Measurements from ENCODE around the gene ITGB7.
"Not testable (repeated sequence)": the region's sequence is repeated elsewhere in the genome, so short reads cannot be mapped to it uniquely, and the experiment has no call there.

The ITGB7 gene

DNA sequence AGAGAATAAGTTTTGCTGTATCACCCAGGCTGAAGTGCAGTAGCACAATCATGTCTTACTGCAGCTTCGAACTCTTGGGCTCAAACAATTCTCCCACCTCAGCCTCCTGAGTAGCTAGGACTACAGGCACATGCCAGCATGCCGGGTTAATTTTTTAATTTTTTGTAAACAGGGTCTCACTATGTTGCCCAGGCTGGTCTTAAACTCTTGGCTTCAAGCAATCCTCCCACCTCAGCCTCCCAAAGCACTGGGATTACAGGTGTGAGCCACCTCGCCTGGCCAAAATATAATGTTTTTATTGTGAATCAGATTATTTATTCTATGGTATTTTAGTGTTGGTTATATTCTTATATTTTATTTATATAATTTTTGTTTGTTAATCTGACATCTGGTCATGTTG lies 30.3 kb downstream of the ITGB7 start:
- DNase-seq: no peak

DNA sequence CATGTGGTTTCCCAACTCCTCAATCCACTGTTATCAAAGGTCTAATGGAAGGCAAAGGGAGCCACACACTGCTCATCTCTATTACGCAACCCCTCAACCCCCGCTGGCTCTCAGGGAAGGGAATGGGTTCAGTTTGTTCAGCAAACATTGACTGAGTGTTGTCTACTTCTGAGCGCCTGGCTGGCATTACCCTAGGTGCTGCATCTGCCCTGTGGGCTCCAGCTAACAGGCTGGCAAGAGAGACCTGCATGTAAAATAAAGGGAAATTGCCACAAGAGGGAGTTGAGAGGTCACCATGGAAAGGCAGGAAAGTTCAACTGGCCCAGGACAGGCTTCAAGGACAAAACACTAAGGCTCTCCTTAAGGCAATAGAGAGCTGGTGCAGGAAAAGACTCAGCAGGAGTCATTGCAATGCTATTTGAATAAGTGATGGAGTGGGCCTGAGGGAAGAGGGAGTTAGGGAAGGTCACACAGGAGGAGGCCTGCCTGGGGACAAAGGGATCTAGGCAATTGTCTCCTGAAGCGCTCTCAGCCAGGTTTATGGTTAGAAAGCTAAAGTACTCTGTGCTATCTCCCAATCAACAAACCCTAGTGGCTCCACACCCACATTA lies 32.1 kb downstream of the ITGB7 start:
- no peak for DNase-seq

DNA sequence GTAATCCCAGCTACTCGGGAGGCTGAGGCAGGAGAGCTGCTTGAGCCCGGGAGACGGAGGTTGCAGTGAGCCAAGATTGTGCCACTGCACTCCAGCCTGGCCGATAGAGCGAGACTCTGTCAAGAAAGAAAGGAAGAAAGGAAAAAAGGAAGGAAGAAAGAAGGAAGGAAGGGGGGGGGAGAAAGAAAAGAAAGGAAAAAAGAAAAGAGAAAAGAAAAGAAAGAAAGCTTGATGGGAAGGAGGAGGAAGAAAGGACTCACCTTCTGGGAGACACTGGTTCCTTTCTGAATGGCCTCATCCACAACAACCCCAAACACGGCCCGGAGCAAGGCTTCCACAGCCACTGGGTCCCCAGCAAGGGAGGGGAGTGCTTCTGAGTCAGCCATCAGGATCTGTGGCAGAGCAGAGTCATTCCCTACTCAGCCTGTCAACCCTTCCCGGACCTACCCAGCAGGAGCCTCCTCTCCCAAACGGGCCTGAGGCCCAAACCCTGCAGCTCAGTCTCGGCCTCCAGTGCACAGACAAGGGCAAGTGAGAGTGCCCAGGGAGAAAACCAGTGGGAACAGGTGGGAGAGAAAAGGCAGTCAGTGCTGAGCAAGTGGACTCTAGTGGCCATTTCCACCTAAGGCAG lies 33.9 kb downstream of the ITGB7 start:
- no peak for DNase-seq

DNA sequence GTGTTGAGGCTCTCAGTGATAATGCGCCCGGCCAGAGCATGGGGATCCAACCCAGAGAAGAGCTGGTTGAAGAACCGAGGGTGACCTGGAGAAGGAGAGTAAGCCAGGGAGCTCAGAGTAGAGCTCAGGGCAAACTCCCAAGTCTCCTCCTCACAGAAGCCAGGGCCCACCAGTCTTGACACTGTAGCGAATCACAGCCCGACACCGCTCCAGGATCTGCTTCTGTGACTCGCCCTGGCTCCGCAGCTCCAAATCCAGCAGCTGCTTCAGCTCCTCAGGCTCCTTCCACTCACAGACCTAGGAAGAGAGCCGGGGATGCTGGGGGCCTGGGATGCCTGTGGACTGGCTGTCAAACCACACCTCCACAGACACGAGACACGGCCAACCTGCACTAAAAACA lies 34.7 kb downstream of the ITGB7 start:
- DNase-seq: no peak

DNA sequence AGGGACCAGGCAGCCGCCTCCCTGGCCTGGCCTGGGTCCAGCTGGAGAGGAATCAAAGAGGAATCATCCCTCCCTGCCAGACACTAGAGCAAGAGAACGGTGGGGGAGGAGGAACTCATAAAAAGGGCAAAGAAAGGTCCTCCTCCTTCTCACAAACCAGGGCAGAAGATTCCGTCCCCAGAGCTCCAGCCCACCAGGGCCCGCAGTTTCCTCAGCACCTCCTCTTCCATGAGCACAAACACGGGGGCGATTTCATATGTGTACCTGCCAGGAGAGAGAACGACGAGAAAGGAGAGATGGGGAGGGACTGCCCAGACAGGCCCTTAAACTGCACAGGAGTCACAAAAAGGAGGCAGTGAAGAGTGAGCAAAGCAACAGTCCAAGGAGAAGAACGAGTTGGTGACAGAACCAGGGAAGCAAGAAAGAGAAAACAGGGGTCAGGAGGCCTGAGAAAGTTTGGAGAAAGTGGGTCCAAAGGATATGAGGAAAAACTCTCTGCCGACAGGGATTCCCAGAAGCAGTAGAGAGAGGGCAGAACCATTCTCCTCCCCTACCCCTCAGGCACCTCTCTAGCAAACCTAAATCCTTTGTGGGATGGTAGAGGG lies 35.2 kb downstream of the ITGB7 start:
- DNase-seq: no peak

DNA sequence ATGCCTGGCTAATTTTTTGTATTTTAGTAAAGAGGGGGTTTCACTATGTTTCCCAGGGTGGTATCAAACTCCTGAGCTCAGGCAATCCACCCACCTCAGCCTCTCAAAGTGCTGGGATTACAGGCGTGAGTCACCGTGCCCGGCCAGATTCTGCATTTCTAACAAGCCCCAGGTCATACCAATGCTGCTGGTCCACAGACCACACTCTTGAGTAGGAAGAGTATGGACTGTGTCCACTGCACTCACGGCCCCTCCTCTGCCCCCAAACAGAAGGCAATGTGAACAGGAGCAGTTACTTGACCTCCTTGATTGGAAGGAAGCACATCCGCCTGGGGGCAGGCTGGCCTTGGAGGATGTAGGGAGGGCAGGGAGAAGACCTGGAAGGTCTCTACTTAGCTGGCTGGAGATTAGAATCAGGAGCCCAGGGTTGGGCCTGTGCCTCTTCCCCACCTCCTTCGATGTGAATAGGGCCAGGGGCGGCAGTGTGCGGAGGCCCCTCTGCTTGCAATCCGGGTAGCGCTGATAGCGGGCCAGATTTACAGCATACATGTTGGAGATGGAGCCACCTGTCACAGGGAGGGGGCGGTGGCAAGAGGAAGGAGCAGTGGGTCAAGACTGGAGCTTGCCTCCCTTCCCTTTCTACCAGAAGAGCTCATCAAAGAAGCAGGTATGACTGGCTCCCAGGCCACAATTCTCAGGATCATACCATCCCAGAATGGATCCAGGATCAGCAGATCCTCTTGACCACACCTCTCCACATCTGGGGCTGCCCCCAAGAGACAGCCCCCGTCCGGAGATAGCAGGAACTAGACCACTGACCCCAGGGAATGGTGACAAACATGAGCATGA lies 36.0 kb downstream of the ITGB7 start:
- no peak for DNase-seq

DNA sequence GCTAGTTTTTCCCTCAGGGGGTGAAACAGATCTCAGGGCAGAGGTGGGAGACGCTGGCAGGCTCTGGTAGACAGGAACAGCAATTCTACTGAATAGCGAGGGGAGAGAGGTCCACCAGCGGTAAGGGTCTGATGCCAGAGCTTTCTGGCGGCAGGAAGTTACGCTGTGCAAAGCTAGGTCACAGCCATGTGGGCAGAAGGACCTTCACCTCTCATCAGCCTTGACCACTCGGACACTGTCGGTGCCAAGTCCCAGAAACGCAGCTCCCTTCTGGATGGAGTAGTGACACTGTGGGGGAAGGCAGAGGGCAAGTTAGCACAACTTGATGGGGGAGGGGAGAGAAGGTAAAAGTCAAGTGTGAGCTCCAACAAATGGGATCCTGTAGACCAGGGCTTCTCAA lies 36.8 kb downstream of the ITGB7 start:
- DNase-seq: no peak

DNA sequence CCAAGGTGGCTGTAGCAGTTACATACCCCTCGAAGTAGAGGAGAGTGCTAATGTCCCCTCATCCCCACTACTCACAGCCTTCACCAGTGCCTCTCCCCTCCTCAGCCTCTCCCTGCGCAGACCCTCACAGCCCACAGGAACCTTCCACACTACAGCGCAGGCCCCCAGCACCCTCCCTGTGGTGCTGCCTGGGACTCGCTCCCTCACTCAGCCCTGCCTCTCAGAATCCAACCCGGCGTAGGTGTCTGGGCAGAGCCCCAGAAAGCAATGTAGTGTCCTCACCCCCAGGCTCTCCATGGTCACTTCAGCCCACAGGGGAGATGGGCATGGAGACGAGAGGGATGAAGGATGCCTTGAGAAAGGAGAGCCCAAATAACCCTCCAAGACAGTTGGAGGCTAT lies 37.4 kb downstream of the ITGB7 start:
- no peak for DNase-seq

DNA sequence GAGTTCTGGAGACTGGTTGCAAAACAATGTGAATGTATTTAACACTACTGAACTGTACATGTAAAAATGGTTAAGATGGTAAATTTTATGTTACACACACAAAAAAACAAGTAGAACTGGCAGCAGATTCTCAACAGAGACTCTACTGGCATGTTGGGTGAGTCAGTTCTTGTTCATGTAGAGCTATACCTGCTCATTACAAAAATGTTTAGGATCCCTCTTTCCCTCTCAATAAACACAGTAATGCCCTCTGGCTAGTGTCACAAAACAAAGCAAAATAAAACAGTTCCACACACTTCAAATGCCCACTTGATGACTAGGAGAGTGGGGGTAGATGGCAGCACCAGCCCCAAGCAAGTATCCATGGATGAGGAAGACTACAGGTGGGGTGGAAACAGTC lies 40.2 kb downstream of the ITGB7 start:
- no peak for DNase-seq

DNA sequence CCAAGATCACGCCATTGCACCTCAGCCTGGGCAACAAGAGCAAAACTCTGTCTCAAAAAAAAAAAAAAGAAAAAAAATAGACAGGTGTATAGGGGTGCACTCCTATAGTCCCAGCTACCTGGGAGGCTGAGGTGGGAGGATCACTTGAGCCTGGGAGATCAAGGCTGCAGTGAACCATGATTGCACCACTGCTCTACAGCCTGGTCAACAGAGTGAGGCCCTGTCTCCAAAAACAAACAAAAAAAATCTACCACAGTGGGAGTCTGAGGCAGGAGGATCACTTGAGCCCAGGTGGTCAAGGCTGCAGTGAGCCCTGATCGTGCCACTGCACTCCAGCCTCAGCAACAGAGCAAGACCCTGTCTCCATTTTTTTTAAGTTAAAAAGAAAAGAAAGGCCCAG lies 44.0 kb downstream of the ITGB7 start:
- not testable (repeated sequence) for DNase-seq

DNA sequence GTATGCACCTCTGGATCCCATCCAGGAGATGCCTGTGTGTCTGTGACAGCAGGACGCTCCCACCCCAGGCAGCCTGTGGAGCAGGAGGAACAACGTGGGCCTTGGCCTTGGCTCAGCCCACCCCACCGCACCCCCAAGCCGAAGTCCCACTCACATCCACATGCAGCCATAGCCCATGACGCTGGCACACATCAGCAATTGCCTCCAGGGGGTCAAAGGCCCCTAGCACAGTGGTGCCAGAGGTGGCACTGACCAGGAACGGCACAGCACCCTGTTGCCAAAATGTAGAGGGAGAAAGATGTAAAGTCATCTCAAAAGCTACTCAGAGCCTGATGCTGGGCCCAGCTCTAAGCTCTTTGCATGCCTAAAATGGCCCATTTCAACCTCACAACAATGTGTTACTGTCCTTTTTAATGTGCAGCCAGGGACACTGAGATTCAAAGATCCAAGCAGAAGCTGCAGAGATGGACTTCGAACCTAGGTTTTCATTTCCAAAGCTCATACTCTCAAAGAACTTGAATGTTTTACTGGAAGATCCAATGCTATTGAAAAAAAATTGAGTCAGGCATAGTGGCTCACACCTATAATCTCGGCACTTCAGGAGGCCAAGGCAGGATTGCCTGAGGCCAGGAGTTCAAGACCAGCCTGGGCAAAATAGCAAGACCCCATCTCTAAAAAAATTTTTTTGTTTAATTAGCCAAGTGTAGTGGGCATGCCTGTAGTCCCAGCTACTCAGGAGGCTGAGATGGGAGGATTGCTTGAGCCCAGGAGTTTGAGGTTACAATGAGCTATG lies 45.7 kb downstream of the ITGB7 start:
- DNase-seq: no peak

DNA sequence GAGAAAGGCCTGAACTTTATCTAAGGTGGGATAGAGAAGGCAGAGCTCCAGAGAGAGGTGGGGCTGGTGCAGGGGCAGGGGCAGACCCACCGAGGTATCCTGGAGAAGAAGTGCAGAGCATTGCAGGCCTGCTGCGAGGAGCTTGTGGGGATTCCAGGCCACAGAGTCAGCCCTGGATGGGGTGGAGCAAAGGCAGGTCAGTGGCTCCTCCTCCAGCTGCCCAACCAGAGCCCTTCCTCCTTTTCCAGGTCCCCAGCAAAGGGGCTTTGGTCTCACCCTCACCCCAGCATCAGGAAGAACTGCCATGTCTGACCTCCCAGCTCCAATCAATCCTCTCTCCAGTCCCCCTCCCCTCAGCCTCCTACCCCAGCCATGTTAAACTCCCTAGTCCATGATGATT lies 46.4 kb downstream of the ITGB7 start:
- no peak for DNase-seq

DNA sequence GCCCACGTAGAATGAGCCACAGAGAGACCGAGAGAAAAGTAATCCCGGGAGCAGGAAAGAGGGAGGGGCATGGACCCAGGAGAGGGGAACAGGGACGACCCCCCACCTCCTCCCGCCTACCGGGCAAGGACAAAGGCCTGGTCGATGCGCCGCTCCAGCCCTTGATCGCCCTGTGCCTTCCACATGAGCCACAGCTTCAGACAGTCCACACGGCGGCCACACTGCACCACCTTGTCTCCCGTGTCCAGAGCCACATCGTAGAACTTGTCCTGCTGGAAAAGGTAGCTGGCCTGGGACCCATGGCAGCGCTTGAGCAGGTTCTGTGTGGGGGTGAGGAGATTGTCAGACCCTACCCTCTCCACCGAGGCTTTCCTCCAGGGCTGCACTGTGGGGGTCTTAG lies 47.1 kb downstream of the ITGB7 start:
- no peak for DNase-seq

DNA sequence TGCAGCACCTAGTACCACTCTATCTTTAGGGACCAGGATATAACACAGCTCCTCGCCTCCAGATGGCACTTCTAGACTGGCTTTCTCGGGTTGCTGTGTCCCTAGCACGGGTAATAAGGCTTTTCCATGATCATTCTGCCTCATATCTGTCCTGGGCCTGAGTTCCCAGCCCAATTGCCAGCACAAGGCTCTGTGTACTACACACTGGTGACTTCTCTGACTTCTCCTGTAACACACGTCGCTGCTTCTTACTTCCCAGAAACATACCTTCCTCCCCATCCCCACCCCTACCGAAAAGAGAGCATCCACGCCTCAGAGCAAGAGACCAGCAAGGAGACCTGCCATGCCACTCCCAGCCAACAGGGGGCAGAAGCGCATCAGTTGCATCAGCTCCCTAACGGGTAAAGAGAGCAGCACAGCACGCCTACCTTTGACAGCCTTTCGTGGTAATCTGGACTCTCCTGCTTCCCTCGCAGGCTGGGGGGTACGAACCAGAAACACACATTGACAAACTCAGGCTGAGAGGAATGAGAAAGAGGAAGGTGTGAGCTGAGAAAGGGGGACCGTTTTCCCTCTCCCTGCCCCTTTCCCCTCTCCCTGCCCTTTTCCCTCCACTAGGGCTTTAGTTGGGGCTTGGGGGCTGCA lies 47.7 kb downstream of the ITGB7 start:
- peak; percentile 77 for DNase-seq

DNA sequence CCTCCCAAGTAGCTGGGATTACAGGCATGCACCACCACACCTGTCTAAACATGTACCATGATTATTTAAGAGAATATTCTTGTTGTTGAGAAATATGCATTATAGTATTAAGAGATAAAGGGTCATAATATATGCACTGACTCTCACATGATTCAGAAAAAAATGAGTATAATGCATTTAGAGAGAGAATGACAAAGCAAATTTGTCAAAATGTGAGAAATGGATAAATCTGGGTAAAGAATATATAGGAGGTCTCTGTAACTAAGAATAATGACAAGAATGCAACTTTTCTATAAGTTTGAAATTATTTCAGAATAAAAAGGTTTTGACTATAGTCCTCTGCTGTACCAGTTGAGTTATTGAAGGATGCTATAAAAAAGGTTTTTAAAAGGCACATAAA lies 54.7 kb downstream of the ITGB7 start:
- DNase-seq: no peak

DNA sequence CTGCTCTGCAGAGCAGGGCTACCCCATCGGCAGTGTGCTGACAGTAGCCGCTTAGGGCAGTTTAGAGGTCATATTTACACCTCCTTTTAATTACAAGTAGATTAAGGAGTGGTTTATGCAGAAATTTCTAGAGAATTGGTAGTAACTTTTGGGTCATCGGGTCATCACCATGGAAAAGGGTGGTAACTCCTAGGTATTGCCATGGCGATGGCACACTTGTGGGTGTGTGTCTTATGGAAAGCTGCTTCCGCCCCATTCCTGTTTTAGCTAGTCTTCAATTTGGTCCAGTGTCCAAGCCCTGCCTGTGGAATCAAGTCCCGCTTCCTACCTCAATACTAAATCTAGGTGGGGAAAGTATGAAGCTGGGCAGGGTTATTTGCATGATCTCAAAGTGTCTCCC lies 56.0 kb downstream of the ITGB7 start:
- no peak for DNase-seq

DNA sequence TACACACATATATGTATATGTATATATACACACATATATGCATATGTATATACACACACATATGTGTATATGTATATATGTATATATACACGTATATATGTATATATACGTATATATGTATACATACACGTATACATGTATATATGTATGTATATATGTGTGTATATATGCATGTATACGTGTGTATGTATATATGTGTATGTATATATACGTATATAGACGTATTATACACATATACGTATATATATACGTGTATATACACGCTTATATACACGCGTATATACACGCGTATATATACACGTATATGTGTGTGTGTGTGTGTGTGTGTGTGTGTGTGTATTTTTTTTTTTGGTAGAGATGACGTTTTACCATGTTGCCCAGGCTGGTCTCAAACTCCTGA lies 59.4 kb downstream of the ITGB7 start:
- no peak for DNase-seq

DNA sequence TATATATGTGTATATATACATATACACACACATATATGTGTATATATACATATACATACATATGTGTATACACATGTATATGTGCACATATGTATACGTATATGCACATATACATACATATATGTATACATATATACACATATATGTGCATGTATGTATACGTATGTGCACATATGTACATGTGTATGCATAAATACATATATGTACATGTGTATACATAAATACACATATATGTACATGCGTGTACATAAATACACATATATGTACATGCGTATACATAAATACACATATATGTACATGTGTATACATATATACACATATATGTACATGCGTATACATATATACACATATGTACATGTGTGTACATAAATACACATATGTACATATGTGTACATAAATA lies 59.9 kb downstream of the ITGB7 start:
- no peak for DNase-seq

DNA sequence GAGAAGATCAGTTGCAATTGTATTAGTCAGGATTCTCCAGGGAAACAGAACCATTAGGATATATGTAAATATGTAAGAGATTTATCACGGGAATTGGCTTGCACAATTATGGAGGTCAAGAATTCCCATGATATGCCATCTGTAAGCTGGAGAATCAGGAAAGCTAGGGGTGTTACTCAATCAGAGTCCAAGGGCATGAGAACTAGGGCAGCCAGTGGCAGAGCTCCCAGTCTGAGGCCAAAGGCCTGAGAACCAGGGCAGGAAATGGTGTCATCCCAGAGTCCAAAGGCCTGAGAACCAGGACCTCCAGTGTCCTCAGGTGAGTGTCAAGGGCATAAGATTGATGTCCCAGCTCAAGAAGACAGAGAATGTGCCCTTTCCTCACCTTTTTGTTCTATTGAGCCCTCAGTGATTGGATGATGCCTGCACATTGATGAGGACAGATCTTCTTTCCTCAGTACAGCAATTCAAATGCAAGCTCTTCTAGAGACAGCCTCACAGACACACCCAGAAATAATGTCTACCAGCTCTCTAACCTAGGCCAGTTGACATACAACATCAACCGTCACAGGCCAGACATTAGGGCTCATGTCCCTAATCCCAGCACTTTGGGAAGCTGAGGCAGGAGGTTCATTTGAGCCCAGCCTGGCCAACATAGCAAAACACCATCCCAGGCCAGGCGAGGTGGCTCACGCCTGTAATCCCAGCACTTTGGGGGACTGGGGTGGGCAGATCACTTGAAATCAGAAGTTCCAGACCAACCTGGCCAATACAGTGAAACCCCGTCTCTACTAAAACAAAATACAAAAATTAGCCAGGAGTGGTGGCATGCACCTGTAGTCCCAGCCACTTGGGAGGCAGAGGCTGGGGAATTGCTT lies 61.4 kb downstream of the ITGB7 start:
- DNase-seq: no peak

DNA sequence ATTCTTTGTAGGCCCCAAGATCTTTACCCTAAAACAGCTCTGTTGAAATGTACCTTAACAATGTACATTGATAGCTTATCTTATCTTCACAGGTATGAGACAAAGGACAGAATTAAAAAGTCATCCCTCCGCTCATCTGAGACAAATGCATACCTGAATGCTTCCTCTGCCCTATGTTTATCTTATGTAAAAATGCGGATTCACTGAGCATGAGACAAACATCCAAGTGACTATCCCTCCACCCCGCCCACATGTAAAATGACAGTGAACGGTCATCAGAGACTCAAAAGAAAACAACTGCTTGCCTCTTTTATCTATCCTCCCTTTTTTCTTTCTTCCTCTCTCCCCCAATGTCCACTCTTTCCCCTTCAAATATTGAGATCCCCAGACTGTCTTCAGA lies 63.7 kb downstream of the ITGB7 start:
- DNase-seq: no peak

All from 8988T (cell line).